Measurements from ENCODE around the gene WWOX. TPM values are rescaled to one million over a fixed set of nuclear protein-coding genes. Genes with fewer than 3 reads are reported as not detected.

WWOX gene
- polyA plus RNA-seq, 1 donor from 2014 or later, result 25.6 TPM

- no peaks in the 10 kb centered on the region for H3K36me3 ChIP-seq (ENCODE audit: insufficient read depth, low read length)
- no peak for TF ChIP-seq REST (IDR thresholded peaks at IDR 0.05; ENCODE audit: borderline replicate concordance)
- no peak for TF ChIP-seq RAD21 (conservative IDR thresholded peaks at IDR 0.05)
- no peak for TF ChIP-seq MXI1 (conservative IDR thresholded peaks at IDR 0.05; ENCODE audit: poor library complexity, severe bottlenecking)
- TF ChIP-seq POLR2AphosphoS5 (IDR thresholded peaks at IDR 0.05), result no peak
- no peak for TF ChIP-seq SMC3 (conservative IDR thresholded peaks at IDR 0.05; ENCODE audit: poor library complexity)
- no peak for TF ChIP-seq EZH2 (IDR thresholded peaks at IDR 0.05; ENCODE audit: borderline replicate concordance, insufficient read depth, low read length, poor library complexity, severe bottlenecking)
- no peak for TF ChIP-seq CTCF (IDR thresholded peaks at IDR 0.05; ENCODE audit: poor library complexity, severe bottlenecking)
- no peak for TF ChIP-seq EP300 (conservative IDR thresholded peaks at IDR 0.05; ENCODE audit: poor library complexity, severe bottlenecking)
- no peak for TF ChIP-seq TAF1 (IDR thresholded peaks at IDR 0.05; ENCODE audit: low read depth)
- no peaks in the 10 kb centered on the region for H3K27me3 ChIP-seq (ENCODE audit: insufficient read depth, low read depth, low read length)
- H3K9me2 ChIP-seq (ENCODE audit: insufficient read depth, low read length), result no peaks in the 10 kb centered on the region
- no peak overlapping the region for H3K9ac ChIP-seq (ENCODE audit: low read length)
- no peak overlapping the region for H3K4me2 ChIP-seq (ENCODE audit: low read length)
- H4K20me1 ChIP-seq (ENCODE audit: insufficient read depth), result no peaks in the 10 kb centered on the region
- H3F3A ChIP-seq (ENCODE audit: insufficient read depth, low read length, poor library complexity, severe bottlenecking), result no peaks in the 10 kb centered on the region
- H3K79me2 ChIP-seq (replicated peaks; ENCODE audit: insufficient read depth, low read length), result no peaks in the 10 kb centered on the region
- H3K27ac ChIP-seq (ENCODE audit: low read length), result no peak overlapping the region
- H3K4me3 ChIP-seq (ENCODE audit: low read length), result no peak overlapping the region
- H3K9me3 ChIP-seq (ENCODE audit: low read length), result no peaks in the 10 kb centered on the region
- no peak overlapping the region for H2AFZ ChIP-seq (ENCODE audit: low read depth, low read length)
Observed at GRCh38 chr16:78623796-78624195, 524.3 kb downstream of the WWOX start.

GRCh38 chr16:78624366-78624765 is 524.9 kb downstream of the WWOX start:
- no peak overlapping the region for H3K4me3 ChIP-seq (ENCODE audit: low read length)
- TF ChIP-seq RAD21 (conservative IDR thresholded peaks at IDR 0.05) (no peak), CTCF (IDR thresholded peaks at IDR 0.05; ENCODE audit: poor library complexity, severe bottlenecking) (no peak), MXI1 (conservative IDR thresholded peaks at IDR 0.05; ENCODE audit: poor library complexity, severe bottlenecking) (no peak), SMC3 (conservative IDR thresholded peaks at IDR 0.05; ENCODE audit: poor library complexity) (no peak), EZH2 (IDR thresholded peaks at IDR 0.05; ENCODE audit: borderline replicate concordance, insufficient read depth, low read length, poor library complexity, severe bottlenecking) (no peak), TAF1 (IDR thresholded peaks at IDR 0.05; ENCODE audit: low read depth) (no peak), REST (IDR thresholded peaks at IDR 0.05; ENCODE audit: borderline replicate concordance) (no peak), EP300 (conservative IDR thresholded peaks at IDR 0.05; ENCODE audit: poor library complexity, severe bottlenecking) (no peak), POLR2AphosphoS5 (IDR thresholded peaks at IDR 0.05) (no peak)
- no peaks in the 10 kb centered on the region for H3F3A ChIP-seq (ENCODE audit: insufficient read depth, low read length, poor library complexity, severe bottlenecking)

More at GRCh38 chr16:78624366-78624765, 524.9 kb downstream of the WWOX start:
- Histone ChIP-seq H3K79me2 (replicated peaks; ENCODE audit: insufficient read depth, low read length) (no peaks in the 10 kb centered on the region), H3K27me3 (ENCODE audit: insufficient read depth, low read depth, low read length) (no peaks in the 10 kb centered on the region), H3K27ac (ENCODE audit: low read length) (no peak overlapping the region), H3K9me3 (ENCODE audit: low read length) (no peaks in the 10 kb centered on the region), H3K9ac (ENCODE audit: low read length) (no peak overlapping the region), H3K4me2 (ENCODE audit: low read length) (no peak overlapping the region), H4K20me1 (ENCODE audit: insufficient read depth) (no peaks in the 10 kb centered on the region), H3K36me3 (ENCODE audit: insufficient read depth, low read length) (no peaks in the 10 kb centered on the region), H3K9me2 (ENCODE audit: insufficient read depth, low read length) (no peaks in the 10 kb centered on the region), H2AFZ (ENCODE audit: low read depth, low read length) (no peak overlapping the region)

Data from neural cell (in vitro differentiated cells).